ENCODE data around the gene RHO.
A peak's percentile ranks its signal among the peaks of the same experiment; 100 is the strongest.

RHO gene

DNA sequence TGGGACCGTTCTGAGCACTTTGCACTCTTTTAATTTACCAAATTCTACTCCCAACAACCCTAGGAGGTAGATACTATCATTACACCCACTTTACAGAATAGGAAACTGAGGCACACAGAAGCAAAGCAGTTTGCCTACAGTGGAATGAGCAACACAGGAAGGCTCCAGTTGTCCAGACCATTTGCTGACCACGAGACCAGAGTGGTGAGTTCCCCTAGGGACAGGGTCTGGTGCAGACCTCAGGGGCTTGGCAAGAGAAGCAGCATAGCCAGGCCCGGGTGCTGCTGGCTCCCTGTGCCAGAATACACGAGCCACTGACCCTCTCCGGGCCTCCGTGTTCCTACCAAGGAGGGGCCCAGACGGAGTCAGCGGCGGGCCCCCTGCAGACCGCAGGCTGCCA, 51.6 kb downstream of the RHO start:
- H3K27ac ChIP-seq (ENCODE audit: extremely low read depth, low read depth, low read length), result no peak overlapping the region
- ChIA-PET POLR2A (no interaction called here), CTCF (no interaction called here)
- H3K4me1 ChIP-seq (ENCODE audit: control insufficient read depth, insufficient read depth, low read length), result no peaks in the 10 kb centered on the region
- H3K9me3 ChIP-seq (ENCODE audit: control insufficient read depth, insufficient read depth, low read depth, low read length), result no peaks in the 10 kb centered on the region
- H3K36me3 ChIP-seq (ENCODE audit: control insufficient read depth in 2 of 2, insufficient read depth in 1 of 2, low read length in 2 of 2), result peaks cover 0 to 16% of the 10 kb centered on the region in 2 experiments; a peak in 1 of 3 replicates
- TF ChIP-seq ZNF132 (tag by site-specific recombination; IDR thresholded peaks at IDR 0.05; ENCODE audit: borderline replicate concordance) (no peak), ZNF426 (tag by site-specific recombination; IDR thresholded peaks at IDR 0.05) (no peak), SCRT1 (tag by site-specific recombination; IDR thresholded peaks at IDR 0.05; ENCODE audit: borderline replicate concordance) (no peak), ZNF169 (tag by site-specific recombination; IDR thresholded peaks at IDR 0.05) (no peak)
- TF ChIP-seq, protein P1, sequence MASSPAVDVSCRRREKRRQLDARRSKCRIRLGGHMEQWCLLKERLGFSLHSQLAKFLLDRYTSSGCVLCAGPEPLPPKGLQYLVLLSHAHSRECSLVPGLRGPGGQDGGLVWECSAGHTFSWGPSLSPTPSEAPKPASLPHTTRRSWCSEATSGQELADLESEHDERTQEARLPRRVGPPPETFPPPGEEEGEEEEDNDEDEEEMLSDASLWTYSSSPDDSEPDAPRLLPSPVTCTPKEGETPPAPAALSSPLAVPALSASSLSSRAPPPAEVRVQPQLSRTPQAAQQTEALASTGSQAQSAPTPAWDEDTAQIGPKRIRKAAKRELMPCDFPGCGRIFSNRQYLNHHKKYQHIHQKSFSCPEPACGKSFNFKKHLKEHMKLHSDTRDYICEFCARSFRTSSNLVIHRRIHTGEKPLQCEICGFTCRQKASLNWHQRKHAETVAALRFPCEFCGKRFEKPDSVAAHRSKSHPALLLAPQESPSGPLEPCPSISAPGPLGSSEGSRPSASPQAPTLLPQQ (tag by site-specific recombination; IDR thresholded peaks at IDR 0.05), result no peak
- H3K4me3 ChIP-seq (ENCODE audit: low read depth, low read length), result no peak overlapping the region

DNA sequence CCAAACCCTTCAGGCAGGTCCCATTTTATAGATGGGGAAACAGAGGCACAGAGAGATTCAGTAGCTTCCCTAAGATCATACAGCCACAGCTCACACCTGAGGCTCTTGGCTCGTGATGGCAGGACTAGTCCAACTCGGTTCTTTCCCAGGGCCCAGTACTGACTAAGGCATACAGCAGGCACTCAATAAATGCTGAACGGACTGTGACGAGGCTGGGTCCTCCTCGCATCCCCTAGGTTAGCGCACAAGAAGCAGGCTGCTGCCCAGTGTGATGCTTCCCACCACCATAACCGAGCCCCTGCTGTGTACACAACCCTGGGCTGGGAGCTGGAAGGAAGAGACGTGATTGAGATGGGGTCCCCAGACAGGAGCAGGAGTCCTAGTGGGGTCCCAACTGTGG, 53.2 kb downstream of the RHO start:
- H3K27ac ChIP-seq (ENCODE audit: extremely low read depth, low read depth, low read length), result no peak overlapping the region
- ChIA-PET CTCF (no interaction called here), POLR2A (no interaction called here)
- H3K4me3 ChIP-seq (ENCODE audit: low read depth, low read length), result no peak overlapping the region
- no peaks in the 10 kb centered on the region for H3K9me3 ChIP-seq (ENCODE audit: control insufficient read depth, insufficient read depth, low read depth, low read length)
- no peaks in the 10 kb centered on the region for H3K4me1 ChIP-seq (ENCODE audit: control insufficient read depth, insufficient read depth, low read length)
- 0 out of 2 replicates have a peak, but pooled peaks have one; percentile 50 for TF ChIP-seq ZNF792 (tag by site-specific recombination; IDR thresholded peaks at IDR 0.05)
- no peak for TF ChIP-seq ZNF510 (tag by site-specific recombination; IDR thresholded peaks at IDR 0.05; ENCODE audit: insufficient replicate concordance)
- peaks cover 0 to 28% of the 10 kb centered on the region in 2 experiments; a peak in 1 of 3 replicates for H3K36me3 ChIP-seq (ENCODE audit: control insufficient read depth in 2 of 2, insufficient read depth in 1 of 2, low read length in 2 of 2)

DNA sequence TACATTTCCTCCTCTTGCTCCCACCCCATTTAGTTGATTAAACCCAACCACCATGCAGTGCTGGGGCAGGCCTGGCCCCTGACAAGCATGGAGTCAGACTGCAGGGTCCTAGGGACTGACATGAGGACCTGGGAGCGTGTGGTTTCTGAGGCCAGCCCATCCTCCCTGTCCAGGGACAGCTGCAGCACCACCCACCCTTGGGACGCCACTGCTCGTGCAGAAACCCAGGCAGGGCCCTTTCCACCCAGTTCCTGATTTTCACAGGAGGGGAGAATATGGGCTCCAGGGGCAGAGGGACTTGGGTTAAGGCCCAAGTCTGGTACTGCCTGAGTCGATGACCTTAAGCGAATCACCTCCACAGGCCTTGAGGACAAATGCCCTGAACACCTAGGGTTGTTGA, 54.4 kb downstream of the RHO start:
- Histone ChIP-seq H3K4me3 (ENCODE audit: low read depth, low read length) (no peak overlapping the region), H3K27ac (ENCODE audit: extremely low read depth, low read depth, low read length) (no peak overlapping the region), H3K4me1 (ENCODE audit: control insufficient read depth, insufficient read depth, low read length) (no peaks in the 10 kb centered on the region), H3K36me3 (ENCODE audit: control insufficient read depth in 2 of 2, insufficient read depth in 1 of 2, low read length in 2 of 2) (peaks cover 0 to 27% of the 10 kb centered on the region in 2 experiments; a peak in 1 of 3 replicates), H3K9me3 (ENCODE audit: control insufficient read depth, insufficient read depth, low read depth, low read length) (no peaks in the 10 kb centered on the region)
- ChIA-PET POLR2A (no interaction called here), CTCF (interaction anchor here (0.6 kb wide), 1 partner anchor 1821 kb away, joined by 3 read pairs; no protein-coding TSS in a partner anchor)
- TF ChIP-seq ZNF248 (tag by site-specific recombination; IDR thresholded peaks at IDR 0.05), result no peak
- no peak for TF ChIP-seq IKZF3 (tag by site-specific recombination; IDR thresholded peaks at IDR 0.05)
- TF ChIP-seq HOXA7 (CRISPR knock-in tag; IDR thresholded peaks at IDR 0.05; ENCODE audit: borderline replicate concordance), result no peak
- TF ChIP-seq ZNF560 (tag by site-specific recombination; IDR thresholded peaks at IDR 0.05; ENCODE audit: borderline replicate concordance), result no peak
- no peak for TF ChIP-seq HOXC10 (CRISPR knock-in tag; IDR thresholded peaks at IDR 0.05)
- TF ChIP-seq ZNF623 (tag by site-specific recombination; IDR thresholded peaks at IDR 0.05), result no peak
- no peak for TF ChIP-seq ZNF76 (tag by site-specific recombination; IDR thresholded peaks at IDR 0.05; ENCODE audit: borderline replicate concordance, low read depth)
- no peak for TF ChIP-seq ZNF791 (tag by site-specific recombination; IDR thresholded peaks at IDR 0.05)
- TF ChIP-seq SCRT2 (tag by site-specific recombination; IDR thresholded peaks at IDR 0.05), result no peak
- TF ChIP-seq SETDB1 (IDR thresholded peaks at IDR 0.05; ENCODE audit: insufficient read length, low read length), result no peak
- no peak for TF ChIP-seq ZNF600 (tag by site-specific recombination; IDR thresholded peaks at IDR 0.05)

DNA sequence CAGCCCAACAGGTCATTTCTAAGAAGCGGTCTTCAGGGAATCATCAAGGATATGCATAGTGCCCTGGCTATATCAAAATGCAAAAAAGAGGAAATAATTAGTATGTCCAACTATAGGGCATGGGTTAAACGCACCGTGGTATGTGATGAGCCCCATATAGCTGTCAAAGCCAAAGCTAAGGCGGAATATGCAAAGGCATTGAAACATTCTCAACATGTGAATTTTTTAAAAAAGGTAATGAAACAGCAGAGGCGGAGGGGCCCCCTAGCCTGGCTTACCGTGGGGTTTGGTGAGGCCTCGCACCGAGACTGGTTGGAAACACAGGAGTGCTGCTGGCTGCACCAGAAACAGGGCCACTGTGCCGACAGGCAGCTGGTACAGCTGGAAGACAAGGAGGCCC, 54.9 kb downstream of the RHO start:
- no peaks in the 10 kb centered on the region for H3K9me3 ChIP-seq (ENCODE audit: control insufficient read depth, insufficient read depth, low read depth, low read length)
- H3K27ac ChIP-seq (ENCODE audit: extremely low read depth, low read depth, low read length), result no peak overlapping the region
- CTCF ChIA-PET, result interaction anchor here (0.6 kb wide), 1 partner anchor 1821 kb away, joined by 3 read pairs; no protein-coding TSS in a partner anchor
- H3K36me3 ChIP-seq (ENCODE audit: control insufficient read depth in 2 of 2, insufficient read depth in 1 of 2, low read length in 2 of 2), result peaks cover 0 to 23% of the 10 kb centered on the region in 2 experiments; a peak in 1 of 3 replicates
- no peak overlapping the region for H3K4me3 ChIP-seq (ENCODE audit: low read depth, low read length)
- H3K4me1 ChIP-seq (ENCODE audit: control insufficient read depth, insufficient read depth, low read length), result no peaks in the 10 kb centered on the region
- POLR2A ChIA-PET, result no interaction called here
- TF ChIP-seq KLF1 (tag by site-specific recombination; IDR thresholded peaks at IDR 0.05), result no peak
- TF ChIP-seq, protein P2, sequence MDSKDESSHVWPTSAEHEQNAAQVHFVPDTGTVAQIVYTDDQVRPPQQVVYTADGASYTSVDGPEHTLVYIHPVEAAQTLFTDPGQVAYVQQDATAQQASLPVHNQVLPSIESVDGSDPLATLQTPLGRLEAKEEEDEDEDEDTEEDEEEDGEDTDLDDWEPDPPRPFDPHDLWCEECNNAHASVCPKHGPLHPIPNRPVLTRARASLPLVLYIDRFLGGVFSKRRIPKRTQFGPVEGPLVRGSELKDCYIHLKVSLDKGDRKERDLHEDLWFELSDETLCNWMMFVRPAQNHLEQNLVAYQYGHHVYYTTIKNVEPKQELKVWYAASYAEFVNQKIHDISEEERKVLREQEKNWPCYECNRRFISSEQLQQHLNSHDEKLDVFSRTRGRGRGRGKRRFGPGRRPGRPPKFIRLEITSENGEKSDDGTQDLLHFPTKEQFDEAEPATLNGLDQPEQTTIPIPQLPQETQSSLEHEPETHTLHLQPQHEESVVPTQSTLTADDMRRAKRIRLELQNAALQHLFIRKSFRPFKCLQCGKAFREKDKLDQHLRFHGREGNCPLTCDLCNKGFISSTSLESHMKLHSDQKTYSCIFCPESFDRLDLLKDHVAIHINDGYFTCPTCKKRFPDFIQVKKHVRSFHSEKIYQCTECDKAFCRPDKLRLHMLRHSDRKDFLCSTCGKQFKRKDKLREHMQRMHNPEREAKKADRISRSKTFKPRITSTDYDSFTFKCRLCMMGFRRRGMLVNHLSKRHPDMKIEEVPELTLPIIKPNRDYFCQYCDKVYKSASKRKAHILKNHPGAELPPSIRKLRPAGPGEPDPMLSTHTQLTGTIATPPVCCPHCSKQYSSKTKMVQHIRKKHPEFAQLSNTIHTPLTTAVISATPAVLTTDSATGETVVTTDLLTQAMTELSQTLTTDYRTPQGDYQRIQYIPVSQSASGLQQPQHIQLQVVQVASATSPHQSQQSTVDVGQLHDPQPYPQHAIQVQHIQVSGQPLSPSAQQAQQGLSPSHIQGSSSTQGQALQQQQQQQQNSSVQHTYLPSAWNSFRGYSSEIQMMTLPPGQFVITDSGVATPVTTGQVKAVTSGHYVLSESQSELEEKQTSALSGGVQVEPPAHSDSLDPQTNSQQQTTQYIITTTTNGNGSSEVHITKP (tag by site-specific recombination; IDR thresholded peaks at IDR 0.05), result no peak
- no peak for TF ChIP-seq ZNF202 (tag by site-specific recombination; IDR thresholded peaks at IDR 0.05; ENCODE audit: borderline replicate concordance)
- TF ChIP-seq ZNF830 (tag by site-specific recombination; IDR thresholded peaks at IDR 0.05; ENCODE audit: low read depth), result no peak
- no peak for TF ChIP-seq KLF8 (tag by site-specific recombination; IDR thresholded peaks at IDR 0.05)
- TF ChIP-seq ZNF324 (tag by site-specific recombination; IDR thresholded peaks at IDR 0.05), result no peak
- TF ChIP-seq ZSCAN23 (tag by site-specific recombination; IDR thresholded peaks at IDR 0.05), result no peak

Measured in HEK293 (cell line).